ENCODE measurements around the gene SLC10A7.

The SLC10A7 gene

GRCh38 chr4:146521541-146522097 lies at the start of gene SLC10A7:
TSS of gene SLC10A7 (minus strand) at chr4:146521940. CDS start at chr4:146521717, 223 bp downstream.
- peak; percentile 68 for DNase-seq

GRCh38 chr4:146567396-146567795 lies 45.7 kb upstream of the SLC10A7 start:
- DNase-seq, result no peak

- no peak for DNase-seq
These were observed 42.8 kb upstream of the SLC10A7 start for GRCh38 chr4:146564492-146564891.

- DNase-seq, result no peak
These were observed 28.4 kb upstream of the SLC10A7 start for GRCh38 chr4:146550161-146550560.

GRCh38 chr4:146548443-146548842 lies 26.7 kb upstream of the SLC10A7 start:
- DNase-seq, result no peak

- no peak for DNase-seq
These were observed 23.4 kb upstream of the SLC10A7 start for GRCh38 chr4:146545102-146545501.

GRCh38 chr4:146534178-146534577 lies 12.4 kb upstream of the SLC10A7 start:
- no peak for DNase-seq

GRCh38 chr4:146525754-146526153 lies 4.0 kb upstream of the SLC10A7 start:
- no peak for DNase-seq

- no peak for DNase-seq
These were observed 2.9 kb upstream of the SLC10A7 start for GRCh38 chr4:146524663-146525062.

GRCh38 chr4:146522869-146523205 lies 1.1 kb upstream of the SLC10A7 start:
- DNase-seq, result no peak

GRCh38 chr4:146522098-146522868 lies 543 bp upstream of the SLC10A7 start:
- DNase-seq, result peak; percentile 83

GRCh38 chr4:146520896-146521540 lies 722 bp downstream of the SLC10A7 start:
- peak; percentile 26 for DNase-seq

GRCh38 chr4:146514651-146515357 lies 6.9 kb downstream of the SLC10A7 start:
- DNase-seq, result no peak

GRCh38 chr4:146513548-146513947 lies 8.2 kb downstream of the SLC10A7 start:
- DNase-seq, result no peak

- DNase-seq, result no peak
These were observed 10.4 kb downstream of the SLC10A7 start for GRCh38 chr4:146511381-146511780.

- DNase-seq, result no peak
These were observed 10.8 kb downstream of the SLC10A7 start for GRCh38 chr4:146510942-146511341.

- no peak for DNase-seq
These were observed 13.4 kb downstream of the SLC10A7 start for GRCh38 chr4:146508229-146508939.

- DNase-seq, result no peak
These were observed 14.1 kb downstream of the SLC10A7 start for GRCh38 chr4:146507632-146508031.

- no peak for DNase-seq
These were observed 15.5 kb downstream of the SLC10A7 start for GRCh38 chr4:146506272-146506671.

- no peak for DNase-seq
These were observed 21.5 kb downstream of the SLC10A7 start for GRCh38 chr4:146500216-146500615.

- DNase-seq, result no peak
These were observed 23.4 kb downstream of the SLC10A7 start for GRCh38 chr4:146498291-146498690.

- no peak for DNase-seq
These were observed 26.5 kb downstream of the SLC10A7 start for GRCh38 chr4:146495269-146495668.

- DNase-seq, result no peak
These were observed 27.6 kb downstream of the SLC10A7 start for GRCh38 chr4:146494143-146494542.

All from CD4-positive, alpha-beta T cell treated with Interleukin-15 for 1 hour (primary cell).